CMK (cell line): ENCODE measurements around the gene MCEMP1.
A peak's percentile ranks its signal among the peaks of the same experiment; 100 is the strongest.
"Not testable (repeated sequence)": the region's sequence is repeated elsewhere in the genome, so short reads cannot be mapped to it uniquely, and the experiment has no call there.

Experiments
- DNase-seq: peaks from one replicate; pipeline ENCODE4 v3.0.0-alpha.2; 2010; ENCODE audit warnings: low read depth

MCEMP1 gene

GRCh38 chr19:7643629-7644549 is 33.0 kb upstream of the MCEMP1 start:
- not testable (repeated sequence) for DNase-seq

GRCh38 chr19:7644550-7644877 is 32.4 kb upstream of the MCEMP1 start:
- DNase-seq, result no peak

- DNase-seq, result no peak
These were observed 31.7 kb upstream of the MCEMP1 start for GRCh38 chr19:7645163-7645562.

GRCh38 chr19:7645656-7646425 is 31.0 kb upstream of the MCEMP1 start:
- no peak for DNase-seq

DNA sequence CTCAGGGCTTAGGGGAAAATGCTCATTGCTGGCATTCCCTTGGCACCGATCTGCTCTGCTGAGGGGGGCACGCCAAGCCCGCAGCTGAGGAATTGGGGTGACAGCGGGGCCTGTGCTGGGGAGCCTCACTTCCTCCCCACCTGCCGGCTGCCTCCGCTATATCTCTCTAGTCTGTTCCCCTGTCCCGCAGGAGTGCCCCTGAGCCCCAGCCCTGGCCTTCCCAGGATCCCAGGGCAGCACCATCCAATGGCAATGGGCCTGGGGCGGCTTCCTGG is 30.5 kb upstream of the MCEMP1 start:
- no peak for DNase-seq

DNA sequence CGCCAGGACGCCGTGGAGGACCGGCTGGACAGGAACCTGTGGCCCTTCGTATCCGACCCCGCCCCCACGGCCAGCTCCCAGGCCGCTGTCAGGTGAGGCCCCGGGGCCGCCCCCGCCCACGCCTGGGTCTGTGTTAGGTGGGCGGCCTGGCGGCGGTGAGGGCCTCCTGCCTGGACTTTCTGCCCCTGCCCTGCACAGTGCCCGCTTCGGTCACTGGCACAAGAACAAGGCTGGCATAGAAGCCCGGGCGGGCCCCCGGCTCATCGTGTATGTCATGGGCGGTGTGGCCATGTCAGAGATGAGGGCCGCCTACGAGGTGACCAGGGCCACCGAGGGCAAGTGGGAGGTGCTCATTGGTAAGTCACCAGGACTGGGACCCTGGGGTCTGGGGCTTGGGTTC is 29.7 kb upstream of the MCEMP1 start:
- DNase-seq, result no peak

DNA sequence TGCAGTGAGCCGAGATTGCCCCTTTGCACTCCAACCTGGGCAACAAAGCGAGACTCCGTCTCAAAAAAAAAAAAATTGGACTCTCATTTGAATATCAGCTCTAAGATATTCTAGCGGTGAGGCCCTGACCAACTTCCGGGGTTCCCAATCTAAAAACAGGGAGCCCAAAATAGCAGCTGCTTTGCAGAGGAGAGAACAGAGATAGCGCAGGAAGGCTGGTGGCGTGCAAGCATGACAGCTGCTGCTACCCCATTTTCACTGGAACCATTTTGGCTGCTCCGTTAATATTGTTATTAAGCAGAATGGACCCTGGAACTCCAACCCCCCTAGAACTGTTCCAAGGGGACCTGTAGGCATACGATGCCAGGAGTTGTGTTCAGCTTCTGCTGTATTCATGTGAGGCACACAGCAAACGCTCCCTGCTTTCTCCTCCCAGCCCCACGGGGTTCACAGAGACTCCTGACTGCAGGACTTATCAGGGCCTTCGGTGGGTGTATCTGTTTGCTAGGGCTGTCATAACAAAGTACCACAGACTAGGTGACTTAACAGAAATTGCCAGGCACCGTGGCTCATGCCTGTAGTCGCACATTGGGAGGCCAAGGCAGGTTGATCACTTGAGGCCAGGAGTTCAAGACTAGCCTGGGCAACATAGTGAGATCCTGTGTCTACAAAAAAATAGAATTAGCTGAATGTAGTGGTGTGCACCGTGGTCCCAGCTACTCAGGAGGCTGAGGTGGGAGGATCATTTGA is 28.4 kb upstream of the MCEMP1 start:
- DNase-seq, result no peak

DNA sequence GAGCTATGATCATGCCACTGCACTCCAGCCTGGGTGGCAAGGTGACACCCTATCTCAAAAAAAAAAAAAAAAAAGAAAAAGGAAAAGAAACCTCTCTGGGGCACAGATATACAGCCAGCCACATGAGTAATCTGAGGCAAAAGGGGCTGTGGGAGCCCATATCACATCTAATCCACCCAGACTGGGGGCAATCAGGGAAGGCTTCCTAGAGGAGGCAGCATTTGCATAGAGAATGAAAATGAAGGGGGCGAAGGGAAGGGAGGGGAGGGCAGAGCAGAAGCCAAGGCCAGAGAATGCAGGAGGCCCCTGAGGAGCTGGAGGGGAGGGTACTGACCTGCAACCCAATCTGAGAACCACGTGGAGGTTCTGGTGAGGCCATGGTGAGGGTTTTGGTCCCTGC is 26.7 kb upstream of the MCEMP1 start:
- DNase-seq, result no peak

DNA sequence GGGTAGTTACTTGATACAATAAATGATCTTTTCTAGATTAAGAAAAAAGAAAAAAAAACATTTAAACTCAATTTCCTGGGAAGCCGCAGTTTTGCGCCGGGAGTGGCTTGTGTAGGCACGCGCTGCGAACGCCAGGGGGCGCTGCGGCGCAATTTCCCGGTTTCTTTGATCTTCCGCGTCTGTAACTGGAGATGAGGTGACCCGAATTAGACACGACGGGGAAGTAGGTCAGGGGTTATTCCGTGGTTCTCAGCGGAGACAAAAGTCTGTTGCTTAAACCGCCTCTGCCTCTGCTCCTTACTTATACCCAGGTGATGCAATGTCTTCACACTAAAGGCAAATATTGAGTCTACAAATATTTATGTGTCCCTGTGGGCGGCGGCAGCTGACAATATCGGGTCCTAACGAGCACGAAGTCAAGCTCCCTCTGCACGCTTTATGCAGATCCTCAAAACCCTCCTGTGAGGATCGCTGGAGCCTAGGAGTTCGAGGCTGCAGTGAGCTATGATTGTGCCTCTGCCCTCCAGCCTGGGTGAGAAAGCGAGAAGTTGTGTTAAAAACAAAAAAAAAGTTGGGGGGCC is 24.7 kb upstream of the MCEMP1 start:
- DNase-seq, result peak; percentile 65

- DNase-seq, result no peak
These were observed 22.5 kb upstream of the MCEMP1 start for GRCh38 chr19:7654401-7654800.

DNA sequence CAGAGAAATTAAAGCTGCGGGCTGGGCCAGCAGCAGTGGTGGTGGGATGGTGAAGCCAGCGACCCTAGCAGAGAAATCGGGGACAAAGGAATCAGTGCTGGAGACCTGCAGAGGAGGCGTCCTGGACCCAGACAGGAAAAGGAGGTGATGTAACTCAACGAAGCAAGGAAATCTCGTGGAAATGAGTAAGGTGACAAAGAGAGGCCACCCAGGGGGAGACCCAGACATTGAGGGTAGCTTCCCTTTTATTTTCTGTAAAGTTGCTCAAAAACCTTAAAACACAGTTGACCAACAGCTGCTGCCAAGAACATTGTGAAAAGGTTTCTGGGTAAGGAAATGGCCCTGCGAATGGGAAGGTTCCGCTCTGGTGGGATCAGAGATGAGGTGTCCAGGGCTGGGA is 21.3 kb upstream of the MCEMP1 start:
- DNase-seq, result no peak

GRCh38 chr19:7657131-7657751 is 19.6 kb upstream of the MCEMP1 start:
- no peak for DNase-seq

- DNase-seq, result no peak
These were observed 18.6 kb upstream of the MCEMP1 start for GRCh38 chr19:7658219-7658686.

GRCh38 chr19:7661744-7662538 is 14.9 kb upstream of the MCEMP1 start:
- no peak for DNase-seq

DNA sequence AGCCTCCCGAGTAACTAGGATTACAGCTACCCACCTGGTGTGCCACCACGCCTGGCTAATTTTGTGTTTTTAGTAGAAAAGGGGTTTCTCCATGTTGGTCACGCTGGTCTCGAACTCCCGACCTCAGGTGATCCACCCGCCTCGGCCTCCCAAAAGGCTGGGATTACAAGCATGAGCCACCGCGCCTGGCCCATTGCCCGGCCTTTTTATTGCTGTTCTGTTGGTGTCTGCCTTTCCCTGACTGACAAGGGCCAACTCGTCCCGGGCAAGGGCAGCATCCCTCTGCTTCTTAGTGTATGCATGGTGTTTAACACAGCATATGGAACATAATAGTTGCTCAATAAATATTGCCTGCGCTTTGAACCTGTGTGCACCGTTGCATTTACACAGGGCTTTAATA is 14.2 kb upstream of the MCEMP1 start:
- no peak for DNase-seq

GRCh38 chr19:7663706-7664105 is 13.2 kb upstream of the MCEMP1 start:
- no peak for DNase-seq

DNA sequence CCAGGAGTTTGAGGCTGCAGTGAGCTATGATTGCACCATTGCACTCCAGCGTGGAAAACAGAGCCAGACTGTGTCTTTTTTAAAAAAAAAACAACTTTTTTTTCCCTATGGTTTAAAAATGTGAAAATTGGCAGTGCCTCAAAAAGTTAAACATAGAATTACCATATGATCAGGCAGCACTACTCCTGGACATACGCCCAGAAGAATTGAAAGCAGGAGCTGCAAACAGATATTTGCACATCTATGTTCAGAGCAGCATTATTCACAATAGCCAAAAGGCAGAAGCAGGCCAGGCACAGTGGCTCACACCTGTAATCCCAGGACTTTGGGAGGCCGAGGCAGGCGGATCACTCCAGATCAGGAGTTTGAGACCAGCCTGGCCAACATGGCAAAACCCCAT is 11.8 kb upstream of the MCEMP1 start:
- no peak for DNase-seq

GRCh38 chr19:7668842-7669241 is 8.0 kb upstream of the MCEMP1 start, which contains the start of gene RETN:
TSS of gene RETN (plus strand) at chr19:7669049. CDS start at chr19:7669327, 278 bp downstream.
- no peak for DNase-seq

- no peak for DNase-seq
These were observed 7.2 kb upstream of the MCEMP1 start for GRCh38 chr19:7669641-7670040.

DNA sequence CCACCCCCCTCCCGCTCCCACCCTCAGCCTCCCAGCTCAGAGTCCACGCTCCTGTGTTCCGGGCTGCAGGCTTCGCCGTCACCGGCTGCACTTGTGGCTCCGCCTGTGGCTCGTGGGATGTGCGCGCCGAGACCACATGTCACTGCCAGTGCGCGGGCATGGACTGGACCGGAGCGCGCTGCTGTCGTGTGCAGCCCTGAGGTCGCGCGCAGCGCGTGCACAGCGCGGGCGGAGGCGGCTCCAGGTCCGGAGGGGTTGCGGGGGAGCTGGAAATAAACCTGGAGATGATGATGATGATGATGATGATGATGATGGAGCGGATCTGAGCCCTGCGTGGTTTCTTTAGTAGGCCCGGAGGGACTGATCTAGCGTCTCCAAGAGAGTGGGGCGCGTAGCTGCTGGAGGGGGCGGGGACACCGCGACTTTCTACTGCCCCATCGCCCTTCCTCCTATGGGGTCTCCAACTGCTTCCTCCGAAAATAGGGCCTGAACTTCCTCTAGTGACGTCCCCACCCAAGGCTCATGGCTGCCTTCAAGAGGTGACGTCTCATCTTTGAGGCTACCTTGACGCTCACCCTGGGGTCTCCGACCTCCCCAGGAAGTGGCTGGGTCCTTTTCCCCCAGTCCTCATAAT is 6.6 kb upstream of the MCEMP1 start:
- no peak for DNase-seq

DNA sequence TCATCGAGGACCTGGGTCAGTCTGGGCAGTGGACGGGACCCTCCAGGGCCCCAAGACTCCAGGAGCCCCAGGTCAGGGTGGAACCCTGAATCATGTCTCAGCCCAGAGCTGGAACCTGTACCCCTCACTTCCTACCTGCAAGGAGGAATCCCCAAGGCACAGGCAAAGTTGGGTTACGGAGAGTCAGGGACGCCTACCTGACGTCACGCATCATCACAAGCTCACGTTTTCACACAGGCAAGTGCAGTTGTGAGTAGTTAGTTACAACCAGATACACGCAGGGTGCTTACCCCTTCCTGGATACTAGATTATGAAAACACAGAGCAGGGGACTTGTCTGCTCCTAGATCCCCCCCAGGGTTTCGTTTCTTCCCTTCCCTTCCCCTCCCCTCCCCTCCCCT is 6.1 kb upstream of the MCEMP1 start:
- DNase-seq, result no peak
